IPS-11a (cell line): ENCODE results near the gene RHOU.

ENCODE experiments used
- H3K4me3 ChIP-seq: one replicate; pipeline ENCODE4 v1.5.1; 2013; ENCODE audit warnings: low read depth, low read length, control low read depth

RHOU gene

GRCh38 chr1:228736844-228737445 lies 1.7 kb downstream of the RHOU start:
- no peak overlapping the region for H3K4me3 ChIP-seq

- H3K4me3 ChIP-seq, result no peak overlapping the region
These were observed 2.3 kb downstream of the RHOU start for GRCh38 chr1:228737601-228738041.

DNA sequence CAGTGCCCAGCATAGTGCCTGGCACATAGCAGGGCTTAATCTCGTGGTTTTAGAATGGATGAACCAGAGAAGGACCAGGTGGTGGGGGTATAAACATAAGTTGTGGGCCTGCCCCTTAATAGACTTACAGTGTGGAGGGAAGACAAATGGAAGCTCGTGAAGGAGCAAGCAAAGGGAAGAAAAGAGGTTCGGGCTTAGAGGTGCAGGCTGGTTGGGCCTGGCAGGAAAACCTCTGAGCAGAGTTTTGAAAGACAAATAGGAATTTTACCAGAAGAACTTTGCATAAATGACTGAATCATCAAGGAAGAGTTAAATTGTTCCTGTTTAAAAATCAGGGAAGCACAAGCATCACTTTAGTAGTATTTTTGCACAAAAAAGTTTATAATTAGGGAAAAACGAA lies 4.5 kb downstream of the RHOU start:
- H3K4me3 ChIP-seq, result no peak overlapping the region

- H3K4me3 ChIP-seq, result no peak overlapping the region
These were observed 5.5 kb downstream of the RHOU start for GRCh38 chr1:228740543-228741317.

GRCh38 chr1:228742281-228742860 lies 7.1 kb downstream of the RHOU start:
- no peak overlapping the region for H3K4me3 ChIP-seq

DNA sequence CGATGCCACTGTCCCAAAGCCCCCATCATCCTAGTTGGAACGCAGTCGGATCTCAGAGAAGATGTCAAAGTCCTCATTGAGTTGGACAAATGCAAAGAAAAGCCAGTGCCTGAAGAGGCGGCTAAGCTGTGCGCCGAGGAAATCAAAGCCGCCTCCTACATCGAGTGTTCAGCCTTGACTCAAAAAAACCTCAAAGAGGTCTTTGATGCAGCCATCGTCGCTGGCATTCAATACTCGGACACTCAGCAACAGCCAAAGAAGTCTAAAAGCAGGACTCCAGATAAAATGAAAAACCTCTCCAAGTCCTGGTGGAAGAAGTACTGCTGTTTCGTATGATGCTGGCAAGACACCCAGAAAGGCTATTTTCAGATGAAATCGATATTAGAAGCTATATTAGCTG lies 8.1 kb downstream of the RHOU start:
- no peak overlapping the region for H3K4me3 ChIP-seq

DNA sequence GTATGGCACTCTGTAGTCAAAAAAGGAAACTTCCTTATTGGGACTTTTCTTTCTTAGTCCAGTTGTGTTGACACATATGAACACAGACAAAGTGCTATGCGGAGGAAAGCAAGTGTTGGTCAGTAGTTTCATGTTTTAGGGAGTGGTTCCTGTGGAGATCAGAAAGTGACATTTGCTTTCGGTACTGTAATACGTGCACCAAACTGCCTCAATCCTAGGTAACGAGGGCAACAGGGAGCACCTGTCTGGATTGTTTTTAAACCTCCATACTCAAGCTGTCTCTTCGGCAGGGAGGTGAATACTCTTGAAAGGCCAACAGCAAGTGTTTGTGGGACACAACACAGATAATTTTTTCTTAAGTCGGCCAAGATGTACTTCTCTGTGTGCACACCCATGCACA lies 9.1 kb downstream of the RHOU start:
- H3K4me3 ChIP-seq, result no peak overlapping the region

DNA sequence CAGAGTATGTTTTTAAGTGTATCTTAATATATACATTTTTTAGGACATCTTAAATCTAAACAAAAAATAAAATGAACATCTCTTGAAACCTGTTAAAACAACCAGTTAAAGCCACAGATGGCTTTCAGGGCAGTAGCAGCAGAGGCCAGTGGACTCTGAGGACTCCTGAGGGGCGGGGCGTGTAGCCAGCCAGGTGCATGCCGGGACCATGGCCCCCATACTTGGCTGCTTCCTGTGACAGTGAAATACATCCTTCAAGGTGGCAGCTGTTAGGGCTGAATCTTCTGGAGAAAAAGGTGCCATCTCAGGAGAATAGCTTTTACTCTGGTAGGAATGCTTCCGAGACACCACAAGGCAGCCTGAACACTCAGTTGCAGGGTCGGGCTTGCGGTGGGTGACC lies 9.6 kb downstream of the RHOU start:
- H3K4me3 ChIP-seq, result no peak overlapping the region

GRCh38 chr1:228745497-228745896 lies 10.2 kb downstream of the RHOU start:
- H3K4me3 ChIP-seq, result no peak overlapping the region

GRCh38 chr1:228747301-228747935 lies 12.1 kb downstream of the RHOU start:
- no peak overlapping the region for H3K4me3 ChIP-seq

GRCh38 chr1:228748029-228748428 lies 12.8 kb downstream of the RHOU start:
- no peak overlapping the region for H3K4me3 ChIP-seq

GRCh38 chr1:228748431-228748830 lies 13.2 kb downstream of the RHOU start:
- H3K4me3 ChIP-seq, result no peak overlapping the region

DNA sequence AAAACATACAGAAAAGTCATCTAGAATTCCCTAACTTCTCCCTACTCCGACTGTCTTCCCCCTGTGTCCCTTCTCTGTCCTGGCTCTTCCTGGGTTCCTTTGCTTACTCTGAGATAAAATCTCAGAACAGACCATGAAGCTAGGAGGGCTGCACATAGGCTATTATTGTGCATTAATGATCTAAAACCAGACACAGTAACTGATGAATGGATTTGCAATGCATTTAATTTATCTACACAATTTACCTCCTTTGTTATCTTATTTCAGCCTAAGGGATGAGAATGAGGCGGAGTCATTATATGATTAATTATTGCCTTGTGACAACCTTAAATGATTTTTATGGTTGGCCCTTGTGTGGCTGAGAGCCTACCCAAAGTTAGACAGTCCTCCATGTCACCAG lies 14.5 kb downstream of the RHOU start:
- H3K4me3 ChIP-seq, result no peak overlapping the region

GRCh38 chr1:228750915-228751314 lies 15.6 kb downstream of the RHOU start:
- no peak overlapping the region for H3K4me3 ChIP-seq

DNA sequence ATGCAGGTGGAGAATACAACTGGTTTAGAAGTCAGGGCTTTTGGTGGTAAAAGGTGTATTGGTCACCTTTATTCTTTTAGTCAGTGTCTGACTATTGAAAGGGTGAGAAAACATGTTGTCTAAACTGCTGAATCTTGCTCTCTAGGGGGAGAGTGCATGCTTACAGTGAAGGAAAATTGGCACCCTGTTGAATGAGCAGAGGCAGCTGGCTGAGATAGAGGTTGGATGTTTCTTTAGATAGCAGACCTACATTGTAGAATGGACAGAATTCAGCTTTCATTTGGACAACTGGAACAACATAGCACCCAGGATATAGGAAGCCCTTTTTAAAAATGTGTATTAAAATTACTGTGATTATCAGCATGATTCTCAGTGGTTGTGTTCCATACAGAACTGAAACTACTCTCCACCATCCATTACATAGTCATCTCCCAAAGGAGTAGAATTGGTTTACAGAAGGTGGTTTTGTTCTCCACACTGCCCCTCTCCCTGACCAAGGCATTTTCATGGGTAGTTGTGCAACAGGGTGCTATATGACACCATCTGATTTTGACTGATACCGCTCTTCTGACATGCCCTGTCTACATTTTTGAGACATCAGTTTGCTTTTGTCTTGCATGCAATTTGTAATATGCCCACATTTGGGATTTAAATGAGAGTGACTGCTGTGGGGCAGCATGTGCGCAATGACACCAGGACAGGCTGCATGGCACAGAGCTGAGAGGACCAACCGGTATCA lies 16.2 kb downstream of the RHOU start:
- no peak overlapping the region for H3K4me3 ChIP-seq

GRCh38 chr1:228752258-228752657 lies 17.0 kb downstream of the RHOU start:
- H3K4me3 ChIP-seq, result no peak overlapping the region

GRCh38 chr1:228752675-228753265 lies 17.5 kb downstream of the RHOU start:
- no peak overlapping the region for H3K4me3 ChIP-seq

DNA sequence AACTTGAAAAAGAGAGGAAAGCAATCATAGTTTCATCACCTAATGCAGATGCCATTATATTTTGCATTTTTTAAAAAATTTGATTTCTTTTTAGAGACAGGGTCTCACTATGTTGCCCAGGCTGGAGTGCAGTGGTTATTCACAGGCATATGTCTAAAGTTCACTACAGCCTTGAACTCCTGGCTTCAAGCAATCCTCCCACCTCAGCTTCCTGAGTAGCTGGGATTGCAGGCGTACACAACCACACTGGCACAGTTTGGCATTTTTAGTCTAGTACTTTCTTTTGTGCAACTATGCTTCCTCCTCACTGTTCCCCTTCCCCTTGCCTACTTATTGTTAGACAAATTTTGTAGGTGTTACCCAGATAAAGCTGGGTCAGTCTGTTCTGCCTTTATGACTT lies 18.0 kb downstream of the RHOU start:
- H3K4me3 ChIP-seq, result no peak overlapping the region

DNA sequence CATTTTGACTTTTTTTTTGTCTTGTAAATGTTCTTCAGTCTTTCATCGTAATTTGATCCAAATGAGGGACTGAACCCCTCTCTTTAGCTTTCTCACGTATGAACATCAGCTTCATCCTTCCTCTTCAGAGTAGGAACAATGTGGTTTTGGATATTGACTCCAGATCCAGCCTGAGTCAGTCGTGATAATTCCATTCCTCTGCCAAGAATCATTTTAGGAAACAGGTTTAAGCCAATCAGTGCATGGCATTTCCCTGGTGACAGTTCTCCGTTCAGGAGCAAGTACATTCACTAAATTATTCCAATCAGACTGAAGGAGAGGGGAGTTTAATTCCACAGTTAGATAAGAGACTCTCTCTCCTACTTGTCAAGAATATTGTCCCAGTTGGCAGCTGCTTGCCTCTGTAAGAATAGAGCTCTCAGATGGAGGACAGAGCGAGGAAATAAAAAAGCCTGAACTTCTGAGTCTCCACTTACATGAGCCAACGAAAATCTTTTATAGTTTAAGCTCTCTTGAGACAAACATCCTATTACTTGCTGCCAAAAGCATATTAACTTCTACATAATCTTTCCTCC lies 18.6 kb downstream of the RHOU start:
- H3K4me3 ChIP-seq, result no peak overlapping the region

GRCh38 chr1:228754646-228755268 lies 19.5 kb downstream of the RHOU start:
- H3K4me3 ChIP-seq, result no peak overlapping the region
